ENCODE results near the gene ANO5.
"Not testable (repeated sequence)": the region's sequence is repeated elsewhere in the genome, so short reads cannot be mapped to it uniquely, and the experiment has no call there.

The ANO5 gene

GRCh38 chr11:22244986-22245592 lies 52.2 kb downstream of the ANO5 start:
- no peak for TF ChIP-seq GATA1 (IDR thresholded peaks at IDR 0.05; ENCODE audit: low read depth, low read length)
- no peak for TF ChIP-seq POLR2A (IDR thresholded peaks at IDR 0.05; ENCODE audit: low read length)
- peak; percentile 26 to 48 for DNase-seq

GRCh38 chr11:22246992-22247391 lies 54.1 kb downstream of the ANO5 start:
- TF ChIP-seq GATA1 (IDR thresholded peaks at IDR 0.05; ENCODE audit: low read depth, low read length), result no peak
- TF ChIP-seq POLR2A (IDR thresholded peaks at IDR 0.05; ENCODE audit: low read length), result no peak
- DNase-seq, result no peak

DNA sequence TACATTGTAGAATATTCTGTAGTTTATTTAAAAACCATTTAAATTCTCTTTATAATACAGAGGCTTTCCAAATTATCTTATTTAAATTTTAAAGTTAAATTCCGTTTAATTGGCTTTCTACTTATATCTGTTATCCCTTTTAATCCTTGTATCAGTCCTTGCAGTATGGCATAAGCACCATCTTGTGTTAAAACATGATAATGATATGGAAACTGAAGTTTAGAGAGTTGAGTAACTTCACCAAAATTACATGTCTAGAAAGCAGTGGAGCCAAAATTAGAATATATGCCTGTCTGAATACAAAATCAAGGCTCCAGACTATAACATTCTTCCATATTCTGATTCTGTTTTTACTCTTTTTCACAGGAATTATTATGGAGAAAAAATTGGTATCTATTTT lies 57.0 kb downstream of the ANO5 start:
- no peak for DNase-seq
- TF ChIP-seq GATA1 (IDR thresholded peaks at IDR 0.05; ENCODE audit: low read depth, low read length), result no peak
- no peak for TF ChIP-seq POLR2A (IDR thresholded peaks at IDR 0.05; ENCODE audit: low read length)

DNA sequence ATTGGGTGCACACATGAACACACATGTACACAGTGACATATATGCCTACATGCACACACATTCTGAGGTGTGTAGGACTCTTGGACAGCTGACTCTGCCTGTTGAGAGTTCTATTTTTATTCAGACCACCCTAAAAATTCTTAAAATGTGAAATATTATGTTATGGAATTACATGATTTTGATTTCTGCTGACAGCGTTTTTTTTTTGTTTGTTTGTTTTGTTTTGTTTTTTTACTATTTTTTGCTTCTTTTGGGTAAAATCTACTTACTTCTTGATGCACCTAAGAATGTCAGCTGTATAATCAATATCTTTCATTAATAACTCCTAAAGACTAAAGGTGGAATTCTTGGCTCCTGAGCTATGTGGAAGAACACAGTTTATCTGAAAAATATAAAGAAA lies 64.0 kb downstream of the ANO5 start:
- TF ChIP-seq POLR2A (IDR thresholded peaks at IDR 0.05; ENCODE audit: low read length) (no peak), GATA1 (IDR thresholded peaks at IDR 0.05; ENCODE audit: low read depth, low read length) (no peak)
- no peak for DNase-seq

GRCh38 chr11:22263613-22264012 lies 70.7 kb downstream of the ANO5 start:
- TF ChIP-seq POLR2A (IDR thresholded peaks at IDR 0.05; ENCODE audit: low read length), result no peak
- TF ChIP-seq GATA1 (IDR thresholded peaks at IDR 0.05; ENCODE audit: low read depth, low read length), result no peak
- no peak for DNase-seq

GRCh38 chr11:22268983-22269624 lies 76.2 kb downstream of the ANO5 start:
- not testable (repeated sequence) for DNase-seq

- no peak for TF ChIP-seq GATA1 (IDR thresholded peaks at IDR 0.05; ENCODE audit: low read depth, low read length)
- no peak for TF ChIP-seq POLR2A (IDR thresholded peaks at IDR 0.05; ENCODE audit: low read length)
- no peak for DNase-seq
Observed at GRCh38 chr11:22273781-22274180, 80.9 kb downstream of the ANO5 start.

DNA sequence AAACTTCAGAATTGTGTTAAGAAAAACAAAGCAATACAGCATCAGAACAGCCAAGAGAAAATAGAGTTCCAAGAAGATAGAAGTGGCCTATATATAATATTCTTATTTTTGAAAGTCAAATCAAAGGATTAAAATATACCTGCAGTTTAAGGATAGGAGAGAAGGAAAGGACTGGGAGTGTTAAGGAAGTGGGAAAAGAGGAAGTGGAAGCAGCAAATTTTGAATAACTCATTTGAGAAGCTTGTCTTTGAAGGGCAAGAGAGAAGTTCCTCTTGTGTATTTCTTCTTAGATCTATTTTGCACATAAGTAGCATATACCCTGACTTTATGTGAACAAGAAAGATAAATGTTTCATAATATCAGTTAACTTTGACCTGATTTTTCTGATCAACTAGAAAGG lies 82.7 kb downstream of the ANO5 start:
- TF ChIP-seq GATA1 (IDR thresholded peaks at IDR 0.05; ENCODE audit: low read depth, low read length) (no peak), POLR2A (IDR thresholded peaks at IDR 0.05; ENCODE audit: low read length) (no peak)
- DNase-seq, result no peak

GRCh38 chr11:22276535-22276934 lies 83.7 kb downstream of the ANO5 start:
- TF ChIP-seq POLR2A (IDR thresholded peaks at IDR 0.05; ENCODE audit: low read length) (no peak), GATA1 (IDR thresholded peaks at IDR 0.05; ENCODE audit: low read depth, low read length) (no peak)
- DNase-seq, result no peak

DNA sequence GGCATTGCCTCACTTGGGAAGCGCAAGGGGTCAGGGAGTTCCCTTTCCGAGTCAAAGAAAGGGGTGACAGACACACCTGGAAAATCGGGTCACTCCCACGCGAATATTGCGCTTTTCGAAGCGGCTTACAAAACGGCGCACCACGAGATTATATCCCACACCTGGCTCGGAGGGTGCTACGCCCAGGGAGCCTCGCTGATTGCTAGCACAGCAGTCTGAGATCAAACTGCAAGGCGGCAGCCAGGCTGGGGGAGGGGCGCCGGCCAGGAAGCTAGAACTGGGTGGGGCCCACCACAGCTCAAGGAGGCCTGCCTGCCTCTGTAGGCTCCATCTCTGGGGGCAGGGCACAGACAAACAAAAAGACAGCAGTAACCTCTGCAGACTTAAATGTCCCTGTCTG lies 92.1 kb downstream of the ANO5 start:
- DNase-seq, result not testable (repeated sequence)

GRCh38 chr11:22302368-22302767 lies 109.5 kb downstream of the ANO5 start:
- DNase-seq, result no peak
- TF ChIP-seq POLR2A (IDR thresholded peaks at IDR 0.05; ENCODE audit: low read length), result no peak
- no peak for TF ChIP-seq GATA1 (IDR thresholded peaks at IDR 0.05; ENCODE audit: low read depth, low read length)

GRCh38 chr11:22304337-22304961 lies 111.6 kb downstream of the ANO5 start:
- peak; percentile 22 to 45 for DNase-seq
- TF ChIP-seq POLR2A (IDR thresholded peaks at IDR 0.05; ENCODE audit: low read length) (no peak), GATA1 (IDR thresholded peaks at IDR 0.05; ENCODE audit: low read depth, low read length) (no peak)

GRCh38 chr11:22317656-22318055 lies 124.8 kb downstream of the ANO5 start:
- TF ChIP-seq POLR2A (IDR thresholded peaks at IDR 0.05; ENCODE audit: low read length) (no peak), GATA1 (IDR thresholded peaks at IDR 0.05; ENCODE audit: low read depth, low read length) (no peak)
- no peak for DNase-seq

DNA sequence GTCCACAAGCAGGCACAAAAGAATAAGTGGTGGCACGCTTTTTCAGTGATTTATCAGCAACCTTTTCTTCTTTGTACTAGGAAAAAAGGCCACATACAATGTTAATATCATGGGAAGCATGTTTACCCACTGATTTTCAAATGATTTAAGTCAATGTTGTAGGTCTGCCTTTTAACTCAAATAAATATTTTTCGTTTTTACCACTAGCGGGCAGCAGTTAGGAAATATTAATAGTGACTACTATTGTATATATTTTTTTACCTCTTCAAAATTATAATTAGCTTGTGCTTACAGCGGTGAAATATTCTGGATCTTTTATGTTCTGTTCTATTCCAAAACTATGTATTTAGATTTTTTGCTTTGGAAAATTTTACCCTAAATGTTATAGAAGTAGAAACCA lies 138.9 kb downstream of the ANO5 start:
- no peak for DNase-seq
- TF ChIP-seq GATA1 (IDR thresholded peaks at IDR 0.05; ENCODE audit: low read depth, low read length) (no peak), POLR2A (IDR thresholded peaks at IDR 0.05; ENCODE audit: low read length) (no peak)
